ENCODE results near the gene ABHD17B.

The ABHD17B gene

GRCh38 chr9:71819115-71819739 lies 91.8 kb downstream of the ABHD17B start:
- DNase-seq, result peak; percentile 37

- no peak for DNase-seq
Observed at GRCh38 chr9:71816916-71817451, 94.0 kb downstream of the ABHD17B start.

Measured in fibroblast of skin of back (primary cell).